HG03135 (cell line): Measurements from ENCODE around the gene MPP1.
A peak's percentile ranks its signal among the peaks of the same experiment; 100 is the strongest.

Experiments used
- ATAC-seq: cut with Tn5 transposase; IDR thresholded peaks from one replicate; pipeline ENCODE4 v1.9.1; 2021; ENCODE audit warnings: mild to moderate bottlenecking, moderate library complexity; ENCODE audit not compliant: unreplicated experiment

Gene MPP1

DNA sequence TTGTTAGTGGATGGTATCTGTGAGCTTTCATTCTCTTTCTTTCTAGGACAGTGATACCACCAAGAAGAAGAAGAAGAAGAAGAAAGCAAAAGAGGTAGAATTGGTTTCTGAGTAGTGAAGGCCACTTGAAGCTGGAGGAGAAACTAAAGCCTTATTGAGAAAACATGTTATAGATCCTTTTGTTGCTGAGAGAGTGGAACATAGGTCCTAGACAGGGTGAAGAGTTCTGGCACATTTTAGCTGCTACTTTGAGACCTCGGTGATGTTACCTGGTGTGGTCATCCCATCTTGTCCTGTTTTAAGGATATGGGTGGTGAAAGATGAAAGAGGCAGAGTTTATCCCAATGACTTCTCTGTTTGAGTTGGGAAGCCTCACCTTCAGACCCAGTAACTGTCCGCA lies 28.5 kb downstream of the MPP1 start:
- no peak for ATAC-seq

DNA sequence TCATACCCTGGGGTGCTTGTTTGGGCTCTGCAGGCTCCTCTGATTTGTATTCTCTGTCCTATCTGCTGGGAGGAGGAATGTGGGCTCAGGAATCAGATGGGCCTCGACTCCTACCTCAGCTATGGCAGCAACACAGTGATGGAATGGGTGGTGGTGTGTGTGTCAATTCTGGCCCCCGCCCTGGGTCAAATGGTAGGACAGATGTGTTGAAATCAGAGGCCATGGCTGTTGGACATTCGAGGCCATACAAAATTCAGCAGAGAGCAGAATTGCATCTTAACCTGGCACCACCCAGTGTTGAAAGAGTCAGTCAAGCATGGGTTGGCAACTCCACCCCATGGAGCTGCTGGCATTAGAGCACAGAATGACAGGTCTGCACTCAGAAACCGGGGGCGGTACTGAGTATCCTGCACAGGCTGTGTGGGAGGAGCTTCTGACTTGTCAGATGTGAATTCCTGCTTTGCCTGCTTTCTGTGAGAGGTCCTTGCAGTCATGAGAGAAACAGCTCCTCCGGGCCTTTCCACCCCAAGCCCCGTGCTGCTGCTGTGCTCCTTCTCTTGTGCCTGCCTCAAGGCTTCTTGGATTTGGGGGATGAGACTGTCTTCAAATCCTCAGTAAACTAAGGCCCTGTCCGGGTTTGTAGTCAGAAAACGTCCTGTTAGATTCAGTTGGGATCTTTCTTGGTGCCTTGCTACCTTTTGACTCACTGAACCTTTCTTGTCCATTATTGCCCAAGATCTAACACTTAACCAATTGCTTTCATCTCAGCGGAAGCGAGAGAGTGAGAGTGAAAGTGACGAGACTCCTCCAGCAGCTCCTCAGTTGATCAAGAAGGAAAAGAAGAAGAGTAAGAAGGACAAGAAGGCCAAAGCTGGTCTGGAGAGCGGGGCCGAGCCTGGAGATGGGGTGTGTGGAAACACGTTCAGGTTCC lies 29.6 kb downstream of the MPP1 start:
- ATAC-seq: no peak

DNA sequence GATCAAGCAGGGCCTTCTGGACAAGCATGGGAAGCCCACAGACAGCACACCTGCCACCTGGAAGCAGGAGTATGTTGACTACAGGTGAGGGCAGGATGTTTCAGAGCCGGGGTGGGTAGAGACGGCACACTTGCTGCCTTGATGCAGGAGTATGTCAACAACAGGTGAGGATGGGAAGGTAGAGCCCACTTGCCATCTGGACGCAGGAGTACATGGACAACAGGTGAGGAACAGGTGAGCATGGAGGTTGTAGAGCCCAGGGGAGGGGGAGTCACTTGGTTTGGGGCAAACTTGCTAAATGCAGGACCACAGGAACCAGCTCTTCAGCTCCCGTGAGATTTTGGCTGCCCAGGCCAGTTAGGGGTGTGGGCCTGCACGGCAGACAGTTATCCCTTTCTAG lies 30.7 kb downstream of the MPP1 start:
- no peak for ATAC-seq

DNA sequence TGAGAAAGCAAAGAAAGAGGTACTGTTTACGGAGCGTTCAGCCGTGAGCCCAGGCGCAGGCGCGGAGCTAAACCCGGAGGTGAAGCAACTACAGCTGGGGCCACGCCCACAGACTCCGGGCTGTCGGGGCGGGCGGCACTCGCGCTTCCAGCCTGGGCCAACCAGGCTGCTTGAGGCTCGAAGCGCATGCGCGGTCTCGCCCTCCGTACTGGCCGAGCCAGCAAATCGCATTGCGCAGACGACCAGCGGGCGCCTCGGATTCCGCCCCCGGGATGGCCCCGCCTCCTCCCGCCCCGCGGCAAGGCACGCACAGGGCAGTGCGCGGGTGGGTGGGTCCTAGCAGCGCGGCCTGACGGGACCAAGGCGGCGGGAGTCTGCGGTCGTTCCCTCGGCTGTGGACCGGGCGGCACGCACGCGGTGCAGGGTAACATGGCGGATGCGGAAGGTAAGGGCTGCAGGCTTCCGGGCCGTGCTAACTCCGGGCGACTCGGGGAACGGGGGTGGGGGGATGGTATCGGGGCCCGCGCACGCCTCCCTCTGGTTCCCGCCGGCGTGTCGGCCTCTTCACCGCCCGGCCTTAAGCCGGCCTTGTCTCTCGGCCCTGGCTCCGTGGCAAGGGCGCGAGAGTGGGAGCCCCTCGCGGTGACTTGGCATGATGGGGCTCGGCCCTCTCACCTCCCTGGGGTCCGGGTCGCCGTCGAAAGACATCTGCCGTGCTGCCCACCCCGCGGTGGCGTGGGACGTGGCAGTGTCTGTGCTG lies 42.6 kb downstream of the MPP1 start, which contains the start of gene DKC1:
Gene DKC1, plus strand, starts transcription at position 328 of the 760 bp plus-strand sequence. Its CDS starts 102 bp downstream, at position 430.
- ATAC-seq: peak; percentile 79

DNA sequence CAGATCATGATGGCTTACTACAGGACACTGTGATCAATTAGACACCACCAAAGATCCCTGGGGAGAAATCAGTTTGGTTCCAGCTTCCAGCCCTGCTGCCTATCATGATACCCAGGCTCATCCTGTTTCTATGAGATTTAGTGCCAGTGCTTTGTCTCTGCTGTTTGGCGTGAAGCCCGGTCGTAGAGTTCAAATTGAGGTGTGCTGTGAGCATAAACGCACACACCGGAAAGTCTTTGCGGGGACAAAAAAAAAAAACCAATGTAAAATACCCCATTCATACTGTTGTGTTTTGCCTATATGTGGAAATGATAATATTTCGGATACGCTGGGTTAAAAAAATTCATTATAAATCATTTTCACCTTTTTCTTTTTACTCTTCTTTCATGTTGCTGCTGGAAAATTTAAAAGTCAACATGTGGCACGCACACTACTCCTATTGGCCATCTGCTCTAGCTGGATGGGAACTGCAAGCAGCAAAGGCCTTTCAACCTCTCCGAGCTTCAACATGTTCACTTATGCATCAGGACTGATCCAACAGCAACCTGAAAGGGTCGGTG lies 43.2 kb downstream of the MPP1 start:
- ATAC-seq: no peak

DNA sequence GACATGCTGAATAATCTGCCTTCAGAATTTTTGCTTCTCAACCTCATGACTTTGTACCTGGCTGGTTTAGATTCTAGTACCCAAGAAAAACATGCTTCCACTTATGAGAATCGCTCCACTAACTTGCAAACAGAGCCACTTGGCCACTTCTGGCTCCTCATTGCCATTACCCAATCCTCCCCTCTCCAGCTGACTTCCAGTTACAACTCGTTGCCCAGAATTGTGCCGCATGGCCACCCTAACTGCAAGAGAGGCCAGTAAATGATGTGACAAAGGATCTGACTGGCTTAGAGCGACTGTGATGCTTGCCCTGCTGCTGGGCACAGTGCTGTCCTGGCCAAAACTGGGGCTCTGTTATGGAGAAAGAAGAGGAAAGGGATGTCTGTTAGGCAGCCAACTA lies 46.6 kb downstream of the MPP1 start:
- ATAC-seq: no peak

DNA sequence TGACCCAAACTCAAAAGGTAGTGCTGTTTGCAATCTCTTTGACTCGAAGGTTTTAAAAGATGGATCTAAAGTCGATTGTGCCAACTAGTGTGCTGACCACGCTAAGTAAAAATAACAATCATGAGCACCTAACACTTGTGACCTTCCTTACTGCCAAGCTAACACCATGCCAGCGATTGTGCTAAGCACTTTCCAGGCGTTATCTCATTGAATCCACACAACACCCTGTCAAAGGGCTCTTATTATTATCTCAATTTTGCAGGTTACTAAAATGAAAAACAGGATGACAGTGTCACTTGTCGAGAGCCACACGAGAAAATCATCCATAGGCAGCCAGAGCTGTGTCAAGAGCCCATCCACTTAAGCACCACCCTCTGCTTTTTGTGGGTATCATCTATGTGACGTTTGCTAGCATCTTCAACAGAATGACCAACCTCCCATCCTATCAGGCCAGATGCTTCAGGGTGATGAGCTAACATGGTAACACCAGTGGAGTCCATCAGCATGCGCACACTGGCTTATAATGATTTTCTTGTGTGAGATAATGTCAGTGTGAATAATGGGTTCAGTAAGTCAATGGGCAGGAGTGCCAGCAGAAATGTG lies 53.5 kb downstream of the MPP1 start:
- ATAC-seq: no peak

DNA sequence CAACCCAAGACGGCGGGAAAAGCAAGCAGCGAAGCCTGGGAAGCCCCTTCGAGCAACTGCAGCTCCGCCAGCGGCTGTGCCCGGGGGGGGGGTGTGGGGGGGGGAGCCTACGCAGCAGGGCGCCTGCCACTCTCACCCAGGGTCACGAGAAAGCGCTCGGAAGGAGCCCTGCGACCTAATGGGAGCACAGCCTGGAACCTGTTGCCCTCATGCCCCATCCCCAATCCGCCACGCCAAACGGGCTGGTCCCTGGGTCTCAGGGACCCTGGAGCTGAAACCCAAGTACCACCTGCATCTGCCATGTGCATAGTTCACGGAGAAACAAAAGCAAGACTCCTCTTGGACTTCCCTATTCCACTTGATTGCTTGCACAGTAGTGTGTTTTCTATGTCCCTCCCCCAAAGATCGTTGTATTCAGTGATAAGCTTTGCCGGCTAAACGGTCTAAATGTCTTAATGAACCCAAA lies 54.0 kb downstream of the MPP1 start:
- no peak for ATAC-seq

DNA sequence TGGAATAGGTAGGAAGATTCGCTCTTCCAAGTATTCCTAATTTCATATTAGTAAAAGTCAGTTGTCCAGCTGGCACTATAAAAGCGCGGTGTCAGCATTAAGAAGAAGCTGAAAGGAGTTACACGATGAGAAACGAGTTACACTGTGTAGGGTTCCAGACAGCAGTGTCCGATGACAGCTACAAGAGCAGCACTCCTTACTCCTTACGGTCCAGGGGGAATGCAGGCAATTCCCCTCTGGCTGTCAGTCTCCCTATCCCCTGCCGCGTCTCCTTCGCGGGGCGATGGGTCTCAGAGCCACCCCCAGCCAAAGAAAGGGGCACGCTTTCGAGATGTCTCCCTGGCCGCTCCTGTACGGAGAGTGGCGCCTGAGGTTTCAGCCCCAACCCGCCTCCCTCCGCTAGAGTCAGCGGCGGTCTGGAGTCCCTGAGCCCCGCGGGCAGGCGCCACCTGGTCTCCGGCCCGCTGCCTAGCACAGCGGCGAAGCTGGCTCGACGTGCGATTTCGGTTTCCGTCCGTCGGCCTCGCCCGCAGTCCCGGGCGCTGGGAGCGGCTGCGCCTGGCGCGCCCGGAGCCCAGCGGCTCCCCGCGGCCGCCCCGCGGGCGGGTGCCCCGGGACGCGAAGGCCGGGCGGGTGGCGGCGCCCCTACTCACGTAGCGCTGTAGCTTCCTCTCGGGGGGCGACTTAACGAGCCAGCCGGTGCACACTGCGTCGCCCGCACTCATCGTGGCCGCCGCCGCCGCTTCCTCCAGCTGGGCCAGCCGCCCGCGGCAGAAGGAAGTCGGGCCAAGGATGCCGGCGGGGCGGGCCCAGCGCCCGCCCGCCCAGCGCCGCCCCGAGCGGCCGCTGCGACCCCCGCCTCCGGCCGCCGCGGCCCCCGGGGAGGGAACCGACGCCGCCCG lies 54.7 kb downstream of the MPP1 start, which contains the start of gene GAB3:
Gene GAB3, minus strand, starts transcription at position 777 of the 902 bp plus-strand sequence. Its CDS starts 52 bp downstream, at position 725.
- peak; percentile 58 for ATAC-seq

DNA sequence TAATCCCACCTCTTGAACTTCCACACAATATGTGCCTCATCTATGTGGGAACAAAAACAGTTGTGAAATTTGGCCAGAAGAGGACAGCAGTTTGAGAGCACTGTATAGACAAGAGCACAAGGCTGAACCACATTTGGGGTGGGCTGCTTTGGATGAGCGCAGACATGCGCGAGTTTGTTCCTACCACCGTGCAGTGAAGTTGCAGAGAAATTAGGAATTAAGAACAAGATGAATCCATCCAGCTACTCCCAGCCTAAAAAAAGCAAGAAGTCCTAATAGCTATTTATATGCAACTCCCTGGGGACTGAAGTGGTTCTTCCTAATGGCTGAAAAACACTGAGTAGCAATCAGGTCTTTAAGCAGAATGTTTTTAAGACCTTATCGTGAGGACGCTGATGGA lies 55.4 kb downstream of the MPP1 start:
- ATAC-seq: no peak

DNA sequence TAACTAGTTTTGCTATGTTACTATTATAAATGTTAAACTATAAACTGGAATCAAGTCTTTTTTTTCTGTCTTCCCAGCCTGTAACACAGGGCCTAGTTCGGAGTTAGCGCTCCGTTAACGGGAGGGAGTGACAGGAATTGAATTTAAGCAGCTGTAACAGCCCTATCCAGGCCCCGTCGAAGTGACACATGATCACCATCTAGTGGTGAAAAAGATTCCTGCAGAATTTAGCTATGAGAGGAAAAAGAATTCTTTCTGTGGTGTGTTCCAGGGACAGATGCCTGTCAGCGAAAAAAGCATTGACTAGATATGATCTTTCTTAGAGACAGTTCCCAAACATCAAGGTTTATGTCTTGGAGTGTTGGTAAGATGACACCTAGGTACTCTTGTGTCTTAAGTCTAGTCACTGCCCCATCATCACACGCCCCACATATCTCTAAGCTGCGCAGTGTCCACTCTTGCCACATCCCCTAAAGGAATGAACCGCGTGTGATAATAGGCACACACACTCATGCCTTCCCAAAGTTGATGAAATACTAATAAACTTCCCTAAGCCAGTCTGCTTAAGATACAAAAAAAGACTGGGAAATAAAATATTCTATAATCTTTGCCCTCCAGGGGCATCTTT lies 56.5 kb downstream of the MPP1 start:
- no peak for ATAC-seq

DNA sequence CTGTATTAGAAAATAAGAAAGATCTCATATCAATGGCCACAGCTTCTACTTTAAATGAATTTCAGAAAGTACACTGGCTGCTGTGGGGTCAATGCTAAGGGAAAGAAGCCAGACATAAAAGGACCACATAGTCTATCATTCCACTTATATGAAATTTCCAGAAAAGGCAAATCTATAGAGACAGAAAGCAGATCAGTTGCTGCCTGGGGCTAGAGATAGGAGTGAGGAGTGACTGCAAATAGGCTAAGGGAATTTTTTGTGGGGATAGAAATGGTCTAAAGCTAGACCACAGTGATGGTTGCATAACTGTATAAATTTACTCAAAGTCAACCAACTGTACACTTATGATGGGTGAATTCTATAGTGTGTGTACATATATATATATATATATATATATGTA lies 62.7 kb downstream of the MPP1 start:
- no peak for ATAC-seq

DNA sequence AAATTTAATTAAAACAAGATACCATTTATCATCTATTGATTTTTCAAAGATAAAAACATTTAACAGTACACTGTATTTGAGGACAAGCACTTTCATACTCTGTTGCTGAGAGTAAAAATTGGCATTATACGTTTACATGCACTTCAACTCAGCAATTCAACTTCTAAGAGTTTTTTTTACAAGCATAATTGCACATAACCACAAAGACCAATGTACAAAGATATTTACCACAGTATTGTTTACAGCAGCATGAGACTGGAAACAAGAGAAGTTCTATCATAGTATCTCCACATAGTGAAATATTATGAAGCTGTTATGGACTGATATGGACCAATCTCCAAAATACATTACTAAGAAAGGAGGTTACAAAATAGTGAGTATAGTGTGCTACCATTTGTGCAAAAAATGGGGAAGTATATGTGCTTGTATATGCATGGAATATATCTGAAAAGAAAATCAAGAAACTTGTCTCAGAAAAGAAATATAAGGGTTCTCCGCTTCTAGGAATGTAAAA lies 65.3 kb downstream of the MPP1 start:
- no peak for ATAC-seq

DNA sequence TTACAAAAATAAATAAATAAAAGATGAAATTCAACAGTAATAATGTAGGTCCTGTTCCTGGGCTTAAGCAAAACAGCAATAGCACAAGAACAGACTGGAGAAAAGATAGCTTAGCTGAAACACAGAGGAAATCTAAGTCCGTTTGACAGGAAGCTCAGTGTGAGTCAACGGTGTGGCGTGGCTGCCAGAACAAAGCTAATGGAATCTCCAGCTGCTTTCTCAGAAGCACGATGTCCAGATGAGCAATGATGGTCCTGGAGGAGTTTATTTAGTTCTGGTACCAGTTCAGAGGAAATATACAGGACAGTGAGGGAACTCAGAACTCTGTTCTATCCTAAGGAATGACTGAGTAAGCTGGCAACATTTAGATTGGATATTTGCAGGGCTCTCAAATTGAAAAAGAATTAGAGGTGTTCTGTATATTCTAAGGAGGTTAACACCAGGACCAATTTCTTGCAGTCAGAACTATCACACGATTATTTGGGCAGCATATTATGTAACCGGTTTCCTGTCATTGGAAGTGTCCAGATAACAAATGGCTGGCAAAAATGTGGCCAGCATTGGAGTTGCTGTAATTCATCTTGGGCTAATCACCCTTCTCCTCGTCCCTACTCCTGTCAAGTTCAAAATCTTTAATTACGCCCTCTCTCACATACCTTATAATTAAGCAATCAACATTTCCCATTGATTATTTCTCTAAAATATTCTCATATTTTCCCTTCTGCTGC lies 67.1 kb downstream of the MPP1 start:
- no peak for ATAC-seq

DNA sequence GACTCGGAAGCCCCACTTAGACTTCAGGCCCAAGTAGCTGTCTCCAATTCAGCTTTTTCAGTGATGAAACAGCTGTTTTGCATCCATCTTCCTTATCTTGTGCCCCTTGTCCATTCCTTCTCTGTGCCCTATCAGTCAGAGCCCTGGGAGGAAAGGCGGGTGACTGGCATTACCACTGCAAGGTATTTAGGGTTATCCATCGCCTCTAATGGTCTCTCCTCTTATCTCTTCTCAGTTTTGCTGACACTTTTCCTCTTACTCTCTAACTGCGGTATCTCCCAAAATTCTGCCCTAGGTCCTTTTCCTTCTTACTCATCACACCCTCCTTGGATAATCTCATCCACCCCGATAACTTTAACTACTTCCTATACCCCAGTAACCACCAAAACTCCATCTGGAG lies 68.1 kb downstream of the MPP1 start:
- ATAC-seq: no peak

DNA sequence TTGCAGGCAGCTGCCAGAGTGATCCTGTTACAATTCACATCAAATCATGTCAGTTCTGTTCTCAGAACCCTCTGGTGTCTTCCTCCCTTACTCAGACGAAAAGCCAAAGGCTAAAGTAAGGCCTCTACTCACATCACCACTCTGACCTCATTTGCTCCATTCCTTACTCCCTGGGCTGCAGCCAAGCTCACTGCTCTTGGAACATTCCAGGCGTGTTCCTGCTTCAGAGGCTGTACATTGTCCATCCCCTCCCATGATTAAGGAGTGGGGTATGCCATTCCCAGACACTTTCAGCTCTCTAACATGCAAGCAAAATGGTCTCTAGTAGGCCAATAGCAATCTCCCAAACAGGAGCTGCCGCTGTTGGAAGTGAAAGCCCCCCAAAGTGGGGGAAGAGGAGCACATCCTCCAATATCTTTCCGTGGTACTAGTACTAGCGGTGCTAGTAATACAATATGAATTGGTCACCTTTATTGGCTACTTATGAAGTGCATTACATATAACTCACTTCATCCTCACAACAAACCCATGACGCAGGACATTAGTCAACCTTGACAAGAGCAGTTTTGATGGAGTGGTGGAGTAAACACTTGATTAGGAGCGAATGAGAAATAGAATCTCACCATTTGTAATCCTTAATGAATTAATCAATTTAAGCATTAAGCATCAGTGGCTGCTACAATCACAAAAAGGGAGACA lies 69.4 kb downstream of the MPP1 start:
- ATAC-seq: no peak

DNA sequence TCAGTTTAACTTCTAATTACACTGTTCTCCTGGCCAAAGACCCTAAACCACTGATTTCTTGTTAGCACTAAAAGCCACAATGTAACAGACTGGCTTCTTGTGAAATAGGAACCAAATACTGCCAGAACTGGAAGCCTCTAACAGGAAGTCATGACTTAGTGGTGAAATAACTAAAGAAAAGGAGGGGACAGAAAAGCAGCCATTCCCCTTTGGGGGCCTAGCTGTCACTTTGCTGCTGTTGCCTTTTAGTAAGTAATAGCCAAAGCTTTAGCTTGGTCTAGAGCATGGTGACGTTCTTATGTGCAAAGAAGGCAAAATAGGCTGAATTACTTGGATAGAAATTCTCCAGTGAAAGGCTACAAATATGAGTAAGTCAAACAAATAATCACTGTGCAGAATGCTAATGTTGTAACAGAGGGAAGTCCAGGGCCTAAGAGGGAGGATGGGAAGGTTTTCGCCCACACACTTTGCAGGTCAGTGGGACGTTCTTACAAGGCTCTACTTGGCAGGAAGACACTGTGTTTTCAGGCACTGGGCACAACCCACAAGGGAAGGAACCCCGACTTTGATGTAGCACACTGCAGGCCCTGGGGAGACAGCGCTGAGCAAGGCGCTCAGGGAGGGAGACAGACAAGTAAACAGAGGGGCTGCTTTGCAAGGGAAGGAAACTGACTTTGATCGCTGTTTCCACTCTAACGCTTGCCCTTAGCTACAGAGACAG lies 71.1 kb downstream of the MPP1 start:
- ATAC-seq: no peak
